ENCODE data around the gene HPSE.

Gene HPSE

GRCh38 chr4:83258461-83258860 is 76.2 kb downstream of the HPSE start:
- no peak for DNase-seq (ENCODE audit: low read depth)
- H3K4me3 ChIP-seq (ENCODE audit: low read depth, low read length) = no peak overlapping the region

- no peak for DNase-seq (ENCODE audit: low read depth)
Observed at GRCh38 chr4:83257811-83258210, 76.8 kb downstream of the HPSE start.

GRCh38 chr4:83255584-83255983 is 79.1 kb downstream of the HPSE start:
- DNase-seq (ENCODE audit: low read depth) = peak; percentile 66
- H3K4me3 ChIP-seq (ENCODE audit: low read depth, low read length) = no peak overlapping the region

More at GRCh38 chr4:83257811-83258210, 76.8 kb downstream of the HPSE start:
- H3K4me3 ChIP-seq (ENCODE audit: low read depth, low read length) = no peak overlapping the region

- H3K4me3 ChIP-seq (ENCODE audit: low read depth, low read length) = no peak overlapping the region
- no peak for DNase-seq (ENCODE audit: low read depth)
Observed at GRCh38 chr4:83252782-83253405, 81.8 kb downstream of the HPSE start.

- DNase-seq (ENCODE audit: low read depth) = no peak
- H3K4me3 ChIP-seq (ENCODE audit: low read depth, low read length) = no peak overlapping the region
Observed at GRCh38 chr4:83251447-83251830, 83.2 kb downstream of the HPSE start.

GRCh38 chr4:83250687-83251446 is 83.8 kb downstream of the HPSE start:
- H3K4me3 ChIP-seq (ENCODE audit: low read depth, low read length) = no peak overlapping the region
- no peak for DNase-seq (ENCODE audit: low read depth)

- DNase-seq (ENCODE audit: low read depth) = no peak
Observed at GRCh38 chr4:83248486-83248885, 86.2 kb downstream of the HPSE start.

GRCh38 chr4:83247415-83248357 is 87.0 kb downstream of the HPSE start:
- DNase-seq (ENCODE audit: low read depth) = no peak
- H3K4me3 ChIP-seq (ENCODE audit: low read depth, low read length) = no peak overlapping the region

More at GRCh38 chr4:83248486-83248885, 86.2 kb downstream of the HPSE start:
- no peak overlapping the region for H3K4me3 ChIP-seq (ENCODE audit: low read depth, low read length)
